Mesendoderm (in vitro differentiated cells): Measurements from ENCODE around the gene ASTN2.

ENCODE experiments used
- DNase-seq: peaks from one replicate; pipeline ENCODE4 v3.0.0; 2013
- H2AK5ac ChIP-seq: 2 replicates; pipeline ENCODE4 v1.6.1; 2013; ENCODE audit warnings: low read length, inconsistent platforms
- H2BK120ac ChIP-seq: 2 replicates; pipeline ENCODE4 v1.6.1; 2013; ENCODE audit warnings: low read depth, mild to moderate bottlenecking, low read length, moderate library complexity, mixed read lengths
- H2BK15ac ChIP-seq: replicated peaks from 2 replicates; pipeline ENCODE4 v1.6.1; 2013; ENCODE audit warnings: low read depth, mild to moderate bottlenecking, moderate library complexity
- H2BK5ac ChIP-seq: 2 replicates; pipeline ENCODE4 v1.6.1; 2013; ENCODE audit warnings: low read length, inconsistent platforms
- H3K18ac ChIP-seq: 2 replicates; pipeline ENCODE4 v1.6.1; 2013; ENCODE audit warnings: mild to moderate bottlenecking, low read length, mixed read lengths
- H3K23ac ChIP-seq: one replicate; pipeline ENCODE4 v1.6.1; 2013; ENCODE audit warnings: low read length
- H3K27ac ChIP-seq: 2 replicates; pipeline ENCODE4 v1.5.1; 2013; ENCODE audit warnings: low read depth, mild to moderate bottlenecking, inconsistent platforms, low read length, moderate library complexity
- H3K27me3 ChIP-seq: 2 replicates; pipeline ENCODE4 v1.6.1; 2013; ENCODE audit warnings: low read length, control low read depth, mild to moderate bottlenecking, inconsistent platforms; ENCODE audit not compliant: insufficient read depth, poor library complexity
- H3K36me3 ChIP-seq: 2 replicates; pipeline ENCODE4 v1.6.1; 2013; ENCODE audit warnings: low read length, inconsistent platforms; ENCODE audit not compliant: control insufficient read depth, insufficient read depth
- H3K4ac ChIP-seq: one replicate; pipeline ENCODE4 v1.6.1; 2013; ENCODE audit warnings: low read depth, mild to moderate bottlenecking, low read length, moderate library complexity
- H3K4me1 ChIP-seq: 2 replicates; pipeline ENCODE4 v1.6.1; 2013; ENCODE audit warnings: low read depth, low read length, inconsistent platforms; ENCODE audit not compliant: control insufficient read depth
- H3K4me2 ChIP-seq: 2 replicates; pipeline ENCODE4 v1.6.1; 2013; ENCODE audit warnings: low read length
- H3K4me3 ChIP-seq: 2 replicates; pipeline ENCODE4 v1.5.1; 2013; ENCODE audit warnings: mild to moderate bottlenecking, low read length
- H3K56ac ChIP-seq: one replicate; pipeline ENCODE4 v1.6.1; 2013; ENCODE audit warnings: low read length
- H3K79me1 ChIP-seq: 2 replicates; pipeline ENCODE4 v1.6.1; 2013; ENCODE audit warnings: low read length, inconsistent platforms
- H3K79me2 ChIP-seq: 2 replicates; pipeline ENCODE4 v1.6.1; 2013; ENCODE audit warnings: mild to moderate bottlenecking, low read length; ENCODE audit not compliant: control insufficient read depth, insufficient read depth
- H3K9ac ChIP-seq: 2 replicates; pipeline ENCODE4 v1.6.1; 2013; ENCODE audit warnings: low read length, inconsistent platforms
- H4K5ac ChIP-seq: one replicate; pipeline ENCODE4 v1.6.1; 2013; ENCODE audit warnings: low read length
- H4K8ac ChIP-seq: one replicate; pipeline ENCODE4 v1.6.1; 2013; ENCODE audit warnings: low read depth, mild to moderate bottlenecking, control low read depth, low read length, moderate library complexity
- WGBS: extraction: QIAGEN DNeasy Blood & Tissue Kit; methylation state at CpG from one replicate; pipeline ENCODE4 v1.1.7; 2013; ENCODE audit warnings: low lambda C conversion rate, missing lambda C conversion rate; ENCODE audit not compliant: insufficient coverage; ENCODE audit errors: extremely low coverage; 5-methylcytosine and 5-hydroxymethylcytosine counted together

Gene ASTN2

GRCh38 chr9:116635908-116636307, 778.9 kb downstream of the ASTN2 start:
- Histone ChIP-seq H3K4me3 (no peak overlapping the region), H3K79me1 (no peaks in the 10 kb centered on the region), H3K9ac (no peak overlapping the region), H3K79me2 (no peaks in the 10 kb centered on the region), H3K18ac (no peak overlapping the region), H2BK120ac (no peak overlapping the region), H2BK5ac (no peak overlapping the region), H4K5ac (no peak overlapping the region), H3K4ac (no peak overlapping the region), H3K4me1 (no peaks in the 10 kb centered on the region), H3K23ac (no peak overlapping the region), H3K27ac (no peak overlapping the region), H2AK5ac (no peak overlapping the region), H3K27me3 (no peaks in the 10 kb centered on the region), H3K4me2 (no peak overlapping the region), H3K36me3 (no peaks in the 10 kb centered on the region), H3K56ac (no peak overlapping the region), H2BK15ac (no peak overlapping the region), H4K8ac (no peak overlapping the region)
- no peak for DNase-seq
- WGBS: no CpG with 5 or more reads among the region's 2 CpGs

- Histone ChIP-seq H3K27ac (no peak overlapping the region), H2BK5ac (no peak overlapping the region), H3K79me1 (no peaks in the 10 kb centered on the region), H3K56ac (no peak overlapping the region), H4K5ac (no peak overlapping the region), H4K8ac (no peak overlapping the region), H3K79me2 (no peaks in the 10 kb centered on the region), H3K18ac (no peak overlapping the region), H3K27me3 (no peaks in the 10 kb centered on the region), H3K4me1 (no peaks in the 10 kb centered on the region), H3K4ac (no peak overlapping the region), H2BK15ac (no peak overlapping the region), H3K4me3 (no peak overlapping the region), H3K36me3 (no peaks in the 10 kb centered on the region), H2BK120ac (no peak overlapping the region), H3K9ac (no peak overlapping the region), H2AK5ac (no peak overlapping the region), H3K23ac (no peak overlapping the region), H3K4me2 (no peak overlapping the region)
- whole genome bisulfite sequencing: no CpG with 5 or more reads among the region's 6 CpGs
- DNase-seq: no peak
These were observed 781.6 kb downstream of the ASTN2 start for GRCh38 chr9:116632990-116633838.

DNA sequence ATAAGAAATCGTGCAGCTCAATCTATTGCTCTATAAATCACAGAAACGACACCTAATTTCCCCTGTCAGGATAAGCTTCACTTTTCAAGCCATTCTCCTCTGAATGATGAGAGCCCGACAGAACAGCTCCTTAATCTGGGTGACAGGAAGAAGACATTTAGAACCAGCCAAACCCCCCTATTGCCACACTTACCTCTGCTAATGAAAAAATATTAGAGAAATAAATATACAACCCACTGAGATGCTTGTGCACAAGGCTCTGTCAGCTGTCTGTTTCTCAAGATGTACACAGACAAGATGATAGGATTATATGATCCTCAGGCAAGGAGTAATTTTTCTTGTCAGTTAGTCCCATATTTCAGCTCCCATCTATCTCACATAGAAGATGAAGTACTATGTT, 785.2 kb downstream of the ASTN2 start:
- no peaks in the 10 kb centered on the region for H3K4me1 ChIP-seq
- no peak overlapping the region for H4K8ac ChIP-seq
- no peak overlapping the region for H3K27ac ChIP-seq
- no peaks in the 10 kb centered on the region for H3K36me3 ChIP-seq
- H2AK5ac ChIP-seq: no peak overlapping the region
- no peak overlapping the region for H3K18ac ChIP-seq
- no peak overlapping the region for H3K4me2 ChIP-seq
- H2BK120ac ChIP-seq: no peak overlapping the region
- H3K56ac ChIP-seq: no peak overlapping the region
- no peak overlapping the region for H3K9ac ChIP-seq
- H2BK15ac ChIP-seq: no peak overlapping the region
- H3K23ac ChIP-seq: no peak overlapping the region
- no peaks in the 10 kb centered on the region for H3K79me1 ChIP-seq
- no peak overlapping the region for H3K4ac ChIP-seq
- no peaks in the 10 kb centered on the region for H3K79me2 ChIP-seq
- no peaks in the 10 kb centered on the region for H3K27me3 ChIP-seq
- H4K5ac ChIP-seq: no peak overlapping the region
- H3K4me3 ChIP-seq: no peak overlapping the region
- WGBS: no CpG with 5 or more reads among the region's 3 CpGs
- DNase-seq: no peak
- H2BK5ac ChIP-seq: no peak overlapping the region

GRCh38 chr9:116628716-116629115, 786.1 kb downstream of the ASTN2 start:
- Histone ChIP-seq H3K4me1 (no peaks in the 10 kb centered on the region), H3K27me3 (no peaks in the 10 kb centered on the region), H3K4me2 (no peak overlapping the region), H3K79me1 (no peaks in the 10 kb centered on the region), H3K9ac (no peak overlapping the region), H3K23ac (no peak overlapping the region), H2AK5ac (no peak overlapping the region), H4K8ac (no peak overlapping the region), H3K36me3 (no peaks in the 10 kb centered on the region), H3K4me3 (no peak overlapping the region), H2BK120ac (no peak overlapping the region), H3K79me2 (no peaks in the 10 kb centered on the region), H4K5ac (no peak overlapping the region), H2BK15ac (no peak overlapping the region), H3K18ac (no peak overlapping the region), H2BK5ac (no peak overlapping the region), H3K27ac (no peak overlapping the region), H3K56ac (no peak overlapping the region), H3K4ac (no peak overlapping the region)
- no peak for DNase-seq
- WGBS: no CpG with 5 or more reads among the region's 4 CpGs

GRCh38 chr9:116627433-116627832, 787.4 kb downstream of the ASTN2 start:
- no peak overlapping the region for H3K23ac ChIP-seq
- H3K4me1 ChIP-seq: no peaks in the 10 kb centered on the region
- H2AK5ac ChIP-seq: no peak overlapping the region
- no peak overlapping the region for H3K18ac ChIP-seq
- H3K79me2 ChIP-seq: no peaks in the 10 kb centered on the region
- H4K5ac ChIP-seq: no peak overlapping the region
- no CpG with 5 or more reads among the region's 2 CpGs for WGBS
- H4K8ac ChIP-seq: no peak overlapping the region
- no peaks in the 10 kb centered on the region for H3K27me3 ChIP-seq
- H3K4ac ChIP-seq: no peak overlapping the region
- no peak overlapping the region for H2BK15ac ChIP-seq
- H3K56ac ChIP-seq: no peak overlapping the region
- H3K4me2 ChIP-seq: no peak overlapping the region
- no peak overlapping the region for H3K9ac ChIP-seq
- no peak overlapping the region for H3K27ac ChIP-seq
- H3K36me3 ChIP-seq: no peaks in the 10 kb centered on the region
- no peak overlapping the region for H3K4me3 ChIP-seq
- H2BK120ac ChIP-seq: no peak overlapping the region
- no peak overlapping the region for H2BK5ac ChIP-seq
- no peak for DNase-seq
- H3K79me1 ChIP-seq: no peaks in the 10 kb centered on the region

DNA sequence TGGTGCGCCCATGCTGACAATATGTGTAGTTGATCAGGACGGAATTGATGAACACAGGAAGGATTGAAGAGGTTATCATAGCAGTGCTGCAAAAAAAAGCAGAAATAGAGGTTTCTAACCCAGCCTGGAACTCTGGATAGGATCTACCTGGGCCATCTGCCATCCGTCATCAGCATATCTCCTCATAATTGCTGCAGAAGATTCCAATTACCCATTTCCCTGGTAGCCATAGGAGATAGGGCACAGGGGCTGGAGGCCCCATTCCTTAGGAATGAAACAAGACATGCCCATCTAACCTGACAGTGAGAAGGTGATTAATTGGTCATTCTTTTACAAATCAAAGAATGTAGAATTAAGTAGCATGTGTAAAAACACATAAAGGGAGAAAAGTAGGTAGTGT, 788.1 kb downstream of the ASTN2 start:
- no CpG with 5 or more reads among the region's 3 CpGs for WGBS
- no peak overlapping the region for H3K9ac ChIP-seq
- H3K27ac ChIP-seq: no peak overlapping the region
- H2AK5ac ChIP-seq: no peak overlapping the region
- no peak overlapping the region for H4K8ac ChIP-seq
- H3K4me3 ChIP-seq: no peak overlapping the region
- H3K56ac ChIP-seq: no peak overlapping the region
- no peak overlapping the region for H3K18ac ChIP-seq
- no peak overlapping the region for H2BK120ac ChIP-seq
- no peak overlapping the region for H4K5ac ChIP-seq
- no peak for DNase-seq
- H2BK5ac ChIP-seq: no peak overlapping the region
- no peaks in the 10 kb centered on the region for H3K27me3 ChIP-seq
- no peaks in the 10 kb centered on the region for H3K4me1 ChIP-seq
- no peaks in the 10 kb centered on the region for H3K79me2 ChIP-seq
- no peak overlapping the region for H3K4me2 ChIP-seq
- H3K23ac ChIP-seq: no peak overlapping the region
- H3K79me1 ChIP-seq: no peaks in the 10 kb centered on the region
- no peak overlapping the region for H2BK15ac ChIP-seq
- H3K4ac ChIP-seq: no peak overlapping the region
- no peaks in the 10 kb centered on the region for H3K36me3 ChIP-seq
